SK-N-SH treated with all-trans-retinoic acid at 6 μM for 48 hours (cell line): Measurements from ENCODE around the gene STAG1.
A peak's percentile ranks its signal among the peaks of the same experiment; 100 is the strongest.

Experiments used
- ATAC-seq: fragments of 200-7000 bp; cut with Tn5 transposase; 3 replicates; pipeline ENCODE4 v1.9.1; 2020; ENCODE audit warnings: mild to moderate bottlenecking, moderate library complexity
- ARNTL ChIP-seq: fragments of 450-650 bp; formaldehyde crosslinking; IDR thresholded peaks from 2 replicates; pipeline ENCODE4 v1.5.0; 2020; ENCODE audit warnings: low read depth, mild to moderate bottlenecking, moderate library complexity, borderline replicate concordance
- BACH2 ChIP-seq: fragments of 250-450 bp; sonication (Bioruptor Pico); IDR thresholded peaks from 2 replicates; pipeline ENCODE4 v1.9.0; 2021; ENCODE audit warnings: mild to moderate bottlenecking, borderline replicate concordance
- CSDC2 ChIP-seq: fragments of 250-450 bp; sonication (Bioruptor Pico); IDR thresholded peaks from 2 replicates; pipeline ENCODE4 v1.5.0; 2020; ENCODE audit warnings: mild to moderate bottlenecking, moderate library complexity
- CSRNP3 ChIP-seq: fragments of 250-450 bp; sonication (Bioruptor Pico); IDR thresholded peaks from 2 replicates; pipeline ENCODE4 v1.5.1; 2021; ENCODE audit warnings: mild to moderate bottlenecking, moderate library complexity
- ESRRG ChIP-seq: fragments of 250-450 bp; sonication (Bioruptor Pico); IDR thresholded peaks from 2 replicates; pipeline ENCODE4 v1.6.1; 2021; ENCODE audit warnings: mild to moderate bottlenecking
- GLIS3 ChIP-seq: fragments of 250-450 bp; sonication (Bioruptor Pico); IDR thresholded peaks from 2 replicates; pipeline ENCODE4 v1.5.0; 2020; ENCODE audit warnings: mild to moderate bottlenecking, moderate library complexity
- ISL1 ChIP-seq: fragments of 250-450 bp; sonication (Bioruptor Pico); IDR thresholded peaks from 2 replicates; pipeline ENCODE4 v2.1.2; 2022; ENCODE audit warnings: mild to moderate bottlenecking, moderate library complexity
- PATZ1 ChIP-seq: fragments of 250-450 bp; sonication (Bioruptor Pico); IDR thresholded peaks from 2 replicates; pipeline ENCODE4 v1.8.0; 2020; ENCODE audit warnings: mild to moderate bottlenecking, moderate library complexity, borderline replicate concordance
- PPARA ChIP-seq: fragments of 250-450 bp; sonication (Bioruptor Pico); IDR thresholded peaks from 2 replicates; pipeline ENCODE4 v1.5.0; 2020; ENCODE audit warnings: mild to moderate bottlenecking, borderline replicate concordance
- SNAI2 ChIP-seq: fragments of 250-450 bp; sonication (Bioruptor Pico); IDR thresholded peaks from 2 replicates; pipeline ENCODE4 v1.5.0; 2020; ENCODE audit warnings: mild to moderate bottlenecking, moderate library complexity
- TCF4 ChIP-seq: fragments of 250-450 bp; sonication (Bioruptor Pico); IDR thresholded peaks from 2 replicates; pipeline ENCODE4 v1.8.0; 2021; ENCODE audit warnings: mild to moderate bottlenecking, moderate library complexity, borderline replicate concordance
- TOX ChIP-seq: fragments of 250-450 bp; sonication (Bioruptor Pico); IDR thresholded peaks from 2 replicates; pipeline ENCODE4 v1.8.0; 2021; ENCODE audit warnings: mild to moderate bottlenecking, moderate library complexity, borderline replicate concordance
- TSHZ2 ChIP-seq: fragments of 250-450 bp; sonication (Bioruptor Pico); IDR thresholded peaks from 2 replicates; pipeline ENCODE4 v1.5.0; 2020; ENCODE audit warnings: mild to moderate bottlenecking, moderate library complexity
- ZC3H10 ChIP-seq: fragments of 250-450 bp; sonication (Bioruptor Pico); IDR thresholded peaks from 2 replicates; pipeline ENCODE4 v1.5.1; 2021; ENCODE audit warnings: mild to moderate bottlenecking, moderate library complexity
- ZFP3 ChIP-seq: fragments of 250-450 bp; sonication (Bioruptor Pico); IDR thresholded peaks from 2 replicates; pipeline ENCODE4 v1.5.0; 2020; ENCODE audit warnings: mild to moderate bottlenecking, moderate library complexity
- ZFP30 ChIP-seq: fragments of 450-650 bp; formaldehyde crosslinking; IDR thresholded peaks from 2 replicates; pipeline ENCODE4 v1.5.0; 2022; ENCODE audit warnings: mild to moderate bottlenecking, moderate library complexity
- ZNF565 ChIP-seq: fragments of 450-650 bp; formaldehyde crosslinking; conservative IDR thresholded peaks from 2 replicates; pipeline ENCODE4 v1.5.0; 2020; ENCODE audit warnings: low read depth, mild to moderate bottlenecking, moderate library complexity
- ZNF70 ChIP-seq: fragments of 450-650 bp; formaldehyde crosslinking; IDR thresholded peaks from 2 replicates; pipeline ENCODE4 v1.5.0; 2020; ENCODE audit warnings: mild to moderate bottlenecking, moderate library complexity
- ZNF8 ChIP-seq: fragments of 450-650 bp; formaldehyde crosslinking; IDR thresholded peaks from 2 replicates; pipeline ENCODE4 v1.5.0; 2020; ENCODE audit warnings: mild to moderate bottlenecking, moderate library complexity

STAG1 gene

GRCh38 chr3:136385457-136385856, 366.7 kb downstream of the STAG1 start (continued):
- TF ChIP-seq TSHZ2 (CRISPR knock-in tag) = no peak

- no peak for TF ChIP-seq ARNTL (CRISPR knock-in tag)
- TF ChIP-seq SNAI2 (CRISPR knock-in tag) = no peak
- no peak for TF ChIP-seq TCF4
- no peak for TF ChIP-seq ESRRG (CRISPR knock-in tag)
- TF ChIP-seq GLIS3 (CRISPR knock-in tag) = no peak
- no peak for TF ChIP-seq BACH2 (CRISPR knock-in tag)
- TF ChIP-seq PATZ1 (CRISPR knock-in tag) = no peak
- TF ChIP-seq ISL1 (CRISPR knock-in tag) = no peak
- no peak for TF ChIP-seq PPARA
- no peak for TF ChIP-seq ZFP3 (CRISPR knock-in tag)
- no peak for TF ChIP-seq CSRNP3 (CRISPR knock-in tag)
- TF ChIP-seq ZNF70 (CRISPR knock-in tag) = no peak
- no peak for TF ChIP-seq ZFP30 (CRISPR knock-in tag)
- no peak for TF ChIP-seq ZC3H10 (CRISPR knock-in tag)
- ATAC-seq = peak; percentile 32; the same call in 1 of the 3 replicates
Observed at GRCh38 chr3:136381051-136381450, 371.1 kb downstream of the STAG1 start.

- no peak for ATAC-seq
- TF ChIP-seq TCF4 = no peak
- TF ChIP-seq TSHZ2 (CRISPR knock-in tag) = no peak
- no peak for TF ChIP-seq ISL1 (CRISPR knock-in tag)
- no peak for TF ChIP-seq ARNTL (CRISPR knock-in tag)
- TF ChIP-seq TOX (CRISPR knock-in tag) = no peak
- TF ChIP-seq PATZ1 (CRISPR knock-in tag) = no peak
Observed at GRCh38 chr3:136380530-136380929, 371.6 kb downstream of the STAG1 start.

GRCh38 chr3:136378011-136378410, 374.2 kb downstream of the STAG1 start:
- no peak; the same call in 1 of the 3 replicates for ATAC-seq
- TF ChIP-seq CSDC2 (CRISPR knock-in tag) (peak; percentile 29; the same call in 1 of the 2 replicates), ISL1 (CRISPR knock-in tag) (peak; percentile 68), SNAI2 (CRISPR knock-in tag) (no peak), PPARA (no peak), ZFP30 (CRISPR knock-in tag) (no peak), ZC3H10 (CRISPR knock-in tag) (no peak), ARNTL (CRISPR knock-in tag) (no peak), TOX (CRISPR knock-in tag) (no peak), CSRNP3 (CRISPR knock-in tag) (no peak), ZNF565 (CRISPR knock-in tag) (no peak), ZFP3 (CRISPR knock-in tag) (no peak), TCF4 (peak; percentile 68), ZNF8 (CRISPR knock-in tag) (no peak)
